HG03066 (cell line): ENCODE data around the gene STAC2.

ENCODE experiments used
- ATAC-seq: cut with Tn5 transposase; IDR thresholded peaks from one replicate; pipeline ENCODE4 v1.9.1; 2021; ENCODE audit warnings: low read depth; ENCODE audit not compliant: unreplicated experiment

The STAC2 gene

GRCh38 chr17:39166437-39167335, 59.1 kb downstream of the STAC2 start:
- ATAC-seq: no peak

- ATAC-seq: no peak
Measured at GRCh38 chr17:39165841-39166349, 59.9 kb downstream of the STAC2 start, which contains the start of gene ARL5C. TSS of gene ARL5C (minus strand) at chr17:39166161. CDS start at chr17:39165760, 401 bp downstream.

GRCh38 chr17:39165178-39165840, 60.4 kb downstream of the STAC2 start:
- ATAC-seq: no peak

- no peak for ATAC-seq
Measured at GRCh38 chr17:39164675-39165143, 61.0 kb downstream of the STAC2 start.

GRCh38 chr17:39161962-39162361, 63.8 kb downstream of the STAC2 start:
- ATAC-seq: no peak
